MM.1S (cell line): ENCODE results near the gene TSPAN15.

Experiments used
- DNase-seq: peaks from one replicate; pipeline ENCODE4 v3.0.0-alpha.2; 2015
- H2AFZ ChIP-seq: fragments of 300-600 bp; sonication (generic); 2 replicates; pipeline ENCODE4 v1.6.0; 2016; ENCODE audit warnings: antibody characterized with exemption, low read length
- H3F3A ChIP-seq: fragments of 300-600 bp; sonication (generic); 2 replicates; pipeline ENCODE4 v1.6.1; 2016; ENCODE audit warnings: mild to moderate bottlenecking, antibody characterized with exemption, low read length, moderate library complexity, mixed read lengths; ENCODE audit not compliant: insufficient read depth
- H3K27ac ChIP-seq: fragments of 300-600 bp; sonication (generic); 2 replicates; pipeline ENCODE4 v1.5.1; 2016; ENCODE audit warnings: mild to moderate bottlenecking, low read length
- H3K27me3 ChIP-seq: fragments of 300-600 bp; sonication (generic); replicated peaks from 2 replicates; pipeline ENCODE4 v1.6.0; 2016; ENCODE audit warnings: low read length; ENCODE audit not compliant: insufficient read depth
- H3K36me3 ChIP-seq: fragments of 300-600 bp; sonication (generic); replicated peaks from 2 replicates; pipeline ENCODE4 v1.6.1; 2016; ENCODE audit warnings: mild to moderate bottlenecking, low read length, mixed read lengths; ENCODE audit not compliant: insufficient read depth
- H3K4me1 ChIP-seq: fragments of 300-600 bp; sonication (generic); 2 replicates; pipeline ENCODE4 v1.6.1; 2016; ENCODE audit warnings: low read length, mixed read lengths
- H3K4me2 ChIP-seq: fragments of 300-600 bp; sonication (generic); 2 replicates; pipeline ENCODE4 v1.6.0; 2016; ENCODE audit warnings: low read depth, low read length
- H3K4me3 ChIP-seq: fragments of 300-600 bp; sonication (generic); 2 replicates; pipeline ENCODE4 v1.5.1; 2016; ENCODE audit warnings: low read length, mixed read lengths
- H3K79me2 ChIP-seq: fragments of 300-600 bp; sonication (generic); 2 replicates; pipeline ENCODE4 v1.6.1; 2016; ENCODE audit warnings: mixed run types, low read length, mixed read lengths
- H3K9ac ChIP-seq: fragments of 300-600 bp; sonication (generic); 2 replicates; pipeline ENCODE4 v1.6.1; 2016; ENCODE audit warnings: low read length, mixed read lengths
- H3K9me2 ChIP-seq: fragments of 300-600 bp; sonication (generic); replicated peaks from 2 replicates; pipeline ENCODE4 v1.6.1; 2016; ENCODE audit warnings: mild to moderate bottlenecking, low read length, mixed read lengths; ENCODE audit not compliant: insufficient read depth
- H3K9me3 ChIP-seq: fragments of 300-600 bp; sonication (generic); replicated peaks from 2 replicates; pipeline ENCODE4 v1.6.1; 2016; ENCODE audit warnings: mild to moderate bottlenecking, low read length, mixed read lengths; ENCODE audit not compliant: insufficient read depth
- H4K20me1 ChIP-seq: fragments of 300-600 bp; sonication (generic); 2 replicates; pipeline ENCODE4 v1.6.1; 2016; ENCODE audit warnings: mild to moderate bottlenecking, low read length, moderate library complexity, mixed read lengths; ENCODE audit not compliant: insufficient read depth
- CTCF ChIP-seq: fragments of 300-600 bp; sonication (generic); IDR thresholded peaks from 2 replicates; pipeline ENCODE4 v1.5.1; 2016; ENCODE audit warnings: antibody characterized with exemption, low read length, mixed read lengths
- EZH2 ChIP-seq: fragments of 300-600 bp; sonication (generic); optimal IDR thresholded peaks from 2 replicates; pipeline ENCODE3; 2017; ENCODE audit warnings: low read depth, mild to moderate bottlenecking, antibody characterized with exemption, low read length, mixed read lengths
- EZH2phosphoT487 ChIP-seq: fragments of 300-600 bp; sonication (generic); IDR thresholded peaks from 2 replicates; pipeline ENCODE4 v1.6.1; 2018; ENCODE audit warnings: antibody characterized with exemption, low read length

Gene TSPAN15

GRCh38 chr10:69492091-69492745, 41.0 kb downstream of the TSPAN15 start:
- no peak for DNase-seq
- H3K4me2 ChIP-seq = no peak overlapping the region
- no peaks in the 10 kb centered on the region for H3K36me3 ChIP-seq
- no peaks in the 10 kb centered on the region for H3K4me1 ChIP-seq
- H2AFZ ChIP-seq = no peak overlapping the region
- no peaks in the 10 kb centered on the region for H3K9me2 ChIP-seq
- H3K9ac ChIP-seq = no peak overlapping the region
- no peaks in the 10 kb centered on the region for H4K20me1 ChIP-seq
- H3K27ac ChIP-seq = no peak overlapping the region
- H3K9me3 ChIP-seq = no peaks in the 10 kb centered on the region
- H3K4me3 ChIP-seq = no peak overlapping the region
- no peaks in the 10 kb centered on the region for H3F3A ChIP-seq
- no peaks in the 10 kb centered on the region for H3K79me2 ChIP-seq
- TF ChIP-seq CTCF (no peak), EZH2 (no peak), EZH2phosphoT487 (no peak)
- H3K27me3 ChIP-seq = peaks cover 16% of the 10 kb centered on the region

GRCh38 chr10:69492746-69493462, 41.6 kb downstream of the TSPAN15 start:
- H3K9me3 ChIP-seq = no peaks in the 10 kb centered on the region
- no peaks in the 10 kb centered on the region for H3K4me1 ChIP-seq
- no peak overlapping the region for H3K9ac ChIP-seq
- no peak for TF ChIP-seq EZH2
- TF ChIP-seq CTCF = no peak
- TF ChIP-seq EZH2phosphoT487 = no peak
- no peak overlapping the region for H2AFZ ChIP-seq
- DNase-seq = no peak
- no peaks in the 10 kb centered on the region for H3K36me3 ChIP-seq
- peaks cover 9% of the 10 kb centered on the region for H3K27me3 ChIP-seq
- H3K79me2 ChIP-seq = no peaks in the 10 kb centered on the region
- no peaks in the 10 kb centered on the region for H3F3A ChIP-seq
- H4K20me1 ChIP-seq = no peaks in the 10 kb centered on the region
- H3K27ac ChIP-seq = no peak overlapping the region
- no peak overlapping the region for H3K4me2 ChIP-seq
- H3K9me2 ChIP-seq = no peaks in the 10 kb centered on the region
- no peak overlapping the region for H3K4me3 ChIP-seq

GRCh38 chr10:69494626-69495558, 43.6 kb downstream of the TSPAN15 start:
- Histone ChIP-seq H3K27ac (no peak overlapping the region), H3F3A (no peaks in the 10 kb centered on the region), H2AFZ (no peak overlapping the region), H3K9ac (no peak overlapping the region), H3K4me3 (no peak overlapping the region), H3K9me3 (no peaks in the 10 kb centered on the region), H3K4me2 (no peak overlapping the region), H3K36me3 (no peaks in the 10 kb centered on the region), H3K79me2 (no peaks in the 10 kb centered on the region), H3K4me1 (no peaks in the 10 kb centered on the region), H4K20me1 (no peaks in the 10 kb centered on the region), H3K9me2 (no peaks in the 10 kb centered on the region), H3K27me3 (peaks cover 8% of the 10 kb centered on the region)
- no peak for DNase-seq
- TF ChIP-seq CTCF (no peak), EZH2phosphoT487 (no peak), EZH2 (no peak)
